LHCN-M2 (cell line): ENCODE measurements around the gene TXNRD1. TPM values are rescaled to one million over a fixed set of nuclear protein-coding genes. Genes with fewer than 3 reads are reported as not detected.
"Not testable (repeated sequence)": the region's sequence is repeated elsewhere in the genome, so short reads cannot be mapped to it uniquely, and the experiment has no call there.

Experiments
- DNase-seq: peaks from one replicate; pipeline ENCODE4 v3.0.0-alpha.2; 2012; ENCODE audit warnings: low read depth
- polyA plus RNA-seq: library from polyadenylated mRNA; unstranded; fragments of >200 nt; gene quantifications from one replicate; pipeline ENCODE4 v1.2.1, GENCODE V29; 2012; ENCODE audit warnings: missing spikeins
- total RNA-seq: library from RNA; depleted of rRNA; stranded (reverse); fragments of >200 nt; gene quantifications from 2 replicates; pipeline ENCODE4 v1.2.3, GENCODE V29; 2014; rRNA removed

Gene TXNRD1
- 98.7 and 120 TPM in 2 replicates for total RNA-seq
- polyA plus RNA-seq: 144 TPM

DNA sequence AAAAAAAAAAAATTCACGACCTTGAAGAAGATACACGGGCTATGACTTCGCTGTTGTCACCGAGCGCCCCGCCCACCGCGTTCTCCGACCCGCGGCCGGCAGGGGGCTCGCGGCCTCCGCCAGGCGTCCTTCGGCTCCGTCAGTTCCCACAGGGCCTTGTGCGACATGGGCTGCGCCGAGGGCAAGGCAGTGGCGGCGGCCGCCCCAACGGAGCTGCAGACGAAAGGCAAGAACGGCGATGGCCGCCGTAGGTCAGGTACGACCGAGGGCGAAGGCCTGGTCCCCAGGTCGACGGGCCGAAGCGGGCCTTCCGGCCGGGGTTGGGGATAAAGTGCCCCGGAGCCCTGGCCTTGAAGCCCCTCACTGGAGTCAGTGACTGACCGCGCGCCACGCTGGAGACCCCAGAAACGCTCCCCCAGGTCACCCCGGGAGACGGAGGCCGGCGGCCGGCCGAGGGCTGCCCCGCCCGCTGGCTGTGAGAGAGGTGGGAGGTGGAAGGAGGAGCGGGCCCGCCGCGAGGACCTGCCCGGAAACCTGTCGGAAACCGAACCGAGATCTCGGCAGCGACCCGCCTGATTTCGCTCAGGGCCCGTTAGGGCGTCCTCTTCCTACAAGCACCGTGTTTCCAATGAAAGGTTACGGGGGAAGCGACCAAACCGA, at the start of gene TXNRD1:
Gene TXNRD1 (plus strand): TSS at position 142 of the 660 bp plus-strand sequence. CDS start 24 bp downstream, at position 166.
- DNase-seq: peak; percentile 62

DNA sequence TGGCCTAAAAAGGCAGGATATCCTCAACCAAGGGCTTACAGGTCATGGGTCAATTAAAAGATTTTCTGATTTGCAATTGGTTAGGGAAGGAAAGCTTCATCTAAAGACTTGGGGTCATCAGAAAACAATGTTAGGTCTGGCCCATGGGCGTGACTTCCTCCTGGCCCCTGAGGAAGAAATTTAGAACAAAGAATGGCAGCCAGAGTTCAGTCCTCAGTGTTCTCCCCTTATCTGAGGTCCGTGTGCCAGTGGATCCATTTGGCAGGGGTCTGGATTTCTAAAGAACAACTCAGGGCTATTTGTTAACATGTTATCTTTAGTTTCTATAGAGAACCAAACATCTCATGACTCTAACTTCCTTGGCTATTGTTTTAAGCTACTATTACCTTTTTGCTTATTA, 49.8 kb upstream of the TXNRD1 start:
- DNase-seq: no peak

DNA sequence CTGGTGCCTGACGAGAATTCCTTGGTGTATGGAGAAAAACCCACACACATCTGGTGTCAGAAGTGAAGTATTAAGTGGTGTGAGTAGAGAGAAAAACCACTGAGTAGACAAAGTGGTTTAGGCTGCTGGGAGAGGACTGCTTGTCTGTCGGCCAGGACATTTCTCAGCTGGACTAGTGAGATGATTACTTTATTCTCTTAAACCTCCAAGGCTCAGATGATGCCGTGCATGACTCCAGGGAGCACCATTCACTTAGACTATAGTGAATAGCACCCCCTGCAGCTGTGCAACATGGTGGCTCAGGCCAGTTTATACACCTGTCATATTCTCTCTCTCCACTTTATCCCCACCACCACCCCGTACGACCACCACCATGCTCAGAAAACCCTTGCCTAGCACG, 49.1 kb upstream of the TXNRD1 start:
- no peak for DNase-seq

DNA sequence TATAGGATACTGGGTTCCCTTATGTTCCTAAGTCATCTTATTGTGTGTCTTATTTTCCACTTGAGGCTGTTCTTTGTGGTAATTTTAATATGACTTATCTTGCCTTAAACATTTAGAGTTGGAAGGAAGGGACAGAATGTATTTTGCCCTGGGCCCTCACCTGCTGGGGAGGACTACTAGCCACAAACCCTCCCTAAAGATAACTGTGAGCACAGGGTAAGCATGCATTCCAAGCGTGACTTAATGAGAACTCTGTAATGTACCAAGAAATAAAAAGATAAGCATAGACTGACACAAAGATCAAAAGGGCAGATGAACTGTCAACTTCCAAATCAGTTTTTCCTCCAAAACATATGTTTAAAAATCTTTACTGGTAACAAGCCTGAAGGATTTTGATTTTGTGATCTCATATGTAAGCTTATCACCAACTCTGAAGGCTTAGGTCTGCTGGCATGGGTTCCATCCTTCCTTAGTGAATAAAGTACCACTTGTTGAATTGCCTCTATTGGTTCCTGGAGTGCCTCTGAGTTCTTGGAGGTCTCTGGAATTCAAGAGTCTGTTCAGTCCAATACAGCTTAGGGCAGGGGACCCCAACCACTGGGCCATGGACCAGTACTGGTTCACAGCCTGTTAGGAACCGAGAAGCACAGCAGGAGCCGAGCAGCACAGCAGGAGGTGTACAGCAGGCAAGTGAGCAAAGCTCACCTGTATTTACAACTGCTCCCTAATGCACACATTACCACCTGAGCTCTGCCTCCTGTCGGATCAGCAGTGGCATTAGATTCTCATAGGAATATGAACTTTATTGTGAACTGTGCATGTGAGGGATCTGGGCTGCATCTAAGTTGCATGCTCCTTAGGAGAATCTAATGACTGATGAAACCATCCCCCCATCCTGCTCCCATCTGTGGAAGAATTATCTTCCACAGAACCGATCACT, 47.8 kb upstream of the TXNRD1 start:
- DNase-seq: no peak

DNA sequence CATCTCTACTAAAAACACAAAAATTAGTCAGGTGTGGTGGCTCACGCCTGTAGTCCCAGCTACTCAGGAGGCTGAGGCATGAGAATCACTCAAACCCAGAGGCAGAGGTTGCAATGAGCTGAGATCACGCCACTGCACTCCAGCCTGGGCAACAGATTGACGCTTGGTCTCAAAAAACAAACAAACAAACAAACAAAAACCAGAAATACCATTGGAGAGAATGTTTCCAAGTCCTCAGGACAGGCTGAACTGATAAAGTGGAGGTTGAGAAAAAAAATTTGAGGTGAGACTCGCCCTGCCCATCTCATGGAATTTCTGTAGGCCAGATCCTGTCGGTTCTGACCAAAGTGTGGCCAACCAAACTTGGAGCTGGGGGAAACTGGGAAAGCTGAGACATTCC, 47.0 kb upstream of the TXNRD1 start:
- no peak for DNase-seq

DNA sequence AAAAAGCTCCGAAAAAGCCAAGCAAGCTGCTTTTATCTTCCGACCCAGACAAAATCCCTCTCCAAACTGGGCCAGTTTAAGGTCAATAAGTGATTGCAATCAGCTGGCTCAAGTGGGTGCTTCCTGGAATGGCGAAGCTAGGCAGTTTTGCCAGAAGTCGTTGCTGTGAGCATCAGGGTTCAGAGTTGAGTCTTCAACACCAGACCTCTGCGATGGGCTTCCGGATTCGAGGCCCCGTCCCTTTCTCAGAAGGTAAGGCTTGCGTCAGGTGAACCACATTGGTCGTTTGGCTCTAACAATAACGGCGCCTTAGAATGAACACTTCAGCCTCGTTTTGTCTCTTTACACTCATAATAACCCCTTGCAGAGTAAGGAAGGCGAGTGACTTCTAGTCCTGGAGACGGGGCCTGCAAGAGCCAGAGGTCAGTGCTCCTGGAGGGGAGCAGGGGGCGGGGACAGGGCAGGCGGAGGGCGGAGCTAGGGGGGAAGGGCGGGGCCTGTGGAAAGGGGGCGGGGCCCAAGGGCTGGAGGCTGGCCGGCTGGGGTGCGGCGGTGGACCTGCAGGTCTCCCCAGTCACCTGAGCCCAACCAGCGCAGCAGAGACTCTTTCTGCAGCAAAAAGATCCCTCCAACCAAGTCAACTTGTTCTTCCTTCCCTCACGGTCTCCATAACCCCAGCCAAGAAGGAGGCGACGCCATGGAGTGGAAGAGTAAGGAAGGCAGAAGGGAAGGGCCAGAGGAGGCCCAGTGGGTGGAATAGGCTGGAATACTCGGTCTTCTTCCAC, 43.6 kb upstream of the TXNRD1 start:
- DNase-seq: no peak

DNA sequence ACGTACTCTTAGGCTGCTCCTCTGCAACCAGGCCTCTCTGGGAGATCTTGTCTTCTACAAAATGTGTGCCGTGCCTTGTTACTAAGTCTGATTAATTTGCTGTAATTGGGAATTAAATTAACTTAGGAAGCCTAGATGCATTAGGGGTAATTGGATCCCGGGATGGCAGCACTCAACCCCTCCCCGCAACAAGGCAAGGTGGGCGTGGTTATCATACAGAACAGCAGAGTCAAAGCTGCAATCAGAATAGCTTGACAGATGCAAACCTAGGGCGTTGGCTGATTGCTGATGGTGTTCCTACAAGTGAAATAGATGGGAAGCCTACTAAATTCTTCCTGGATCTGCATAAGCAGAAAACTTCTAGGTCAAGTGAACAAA, 43.0 kb upstream of the TXNRD1 start:
- DNase-seq: no peak

DNA sequence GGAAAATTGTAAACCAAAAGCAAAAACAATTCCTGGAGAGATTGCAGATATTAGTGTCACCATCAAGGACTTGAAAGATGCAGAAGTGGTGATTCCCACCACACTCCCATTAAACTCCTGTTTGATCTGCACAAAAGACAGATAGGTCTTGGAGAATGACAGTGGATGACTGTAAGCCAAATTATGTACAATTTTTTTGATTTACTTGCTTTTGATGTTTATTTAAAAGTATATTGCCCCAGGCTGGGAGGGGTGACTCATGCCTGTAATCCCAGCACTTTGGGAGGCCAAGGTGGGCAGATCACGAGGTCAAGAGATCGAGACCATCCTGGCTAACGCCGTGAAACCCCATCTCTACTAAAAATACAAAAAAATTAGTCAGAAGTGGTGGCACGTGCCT, 41.8 kb upstream of the TXNRD1 start:
- not testable (repeated sequence) for DNase-seq

DNA sequence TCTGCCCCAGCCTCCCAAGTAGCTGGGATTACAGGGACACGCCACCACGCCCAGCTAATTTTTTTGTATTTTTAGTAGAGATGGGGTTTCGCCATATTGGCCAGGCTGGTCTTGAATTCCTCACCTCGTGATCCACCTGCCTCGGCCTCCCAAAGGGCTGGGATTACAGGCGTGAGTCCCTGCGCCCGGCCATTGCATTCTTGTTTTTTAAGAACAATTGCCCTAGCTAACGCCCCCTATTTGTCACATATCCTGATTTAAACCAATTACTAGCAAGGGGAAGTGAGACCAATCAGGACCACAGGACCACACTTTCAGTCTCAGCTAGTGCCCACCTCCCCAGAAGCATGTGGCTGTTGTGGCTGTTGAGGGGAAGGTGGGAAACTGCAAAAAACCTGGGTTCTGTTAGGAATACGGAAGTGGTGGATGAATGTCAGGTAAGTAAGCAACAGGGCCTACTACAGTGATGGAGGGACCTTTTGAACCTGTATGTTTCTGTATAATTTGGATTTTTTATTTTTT, 39.8 kb upstream of the TXNRD1 start:
- DNase-seq: no peak

DNA sequence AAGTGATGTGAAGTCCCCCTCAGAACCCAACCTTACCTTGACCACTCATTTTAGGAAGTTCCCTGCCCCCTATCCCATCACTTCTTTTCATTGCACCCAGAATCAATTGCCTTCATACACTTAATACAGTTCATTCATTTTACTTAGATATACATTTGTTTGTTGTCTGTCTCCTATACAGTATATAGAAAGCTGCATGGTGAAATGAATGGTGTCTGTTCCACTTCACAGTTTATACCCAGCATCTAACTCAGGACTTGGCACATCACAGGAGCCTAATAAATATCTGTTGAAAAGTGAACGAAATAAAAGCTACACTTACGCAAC, 38.3 kb upstream of the TXNRD1 start:
- DNase-seq: no peak

DNA sequence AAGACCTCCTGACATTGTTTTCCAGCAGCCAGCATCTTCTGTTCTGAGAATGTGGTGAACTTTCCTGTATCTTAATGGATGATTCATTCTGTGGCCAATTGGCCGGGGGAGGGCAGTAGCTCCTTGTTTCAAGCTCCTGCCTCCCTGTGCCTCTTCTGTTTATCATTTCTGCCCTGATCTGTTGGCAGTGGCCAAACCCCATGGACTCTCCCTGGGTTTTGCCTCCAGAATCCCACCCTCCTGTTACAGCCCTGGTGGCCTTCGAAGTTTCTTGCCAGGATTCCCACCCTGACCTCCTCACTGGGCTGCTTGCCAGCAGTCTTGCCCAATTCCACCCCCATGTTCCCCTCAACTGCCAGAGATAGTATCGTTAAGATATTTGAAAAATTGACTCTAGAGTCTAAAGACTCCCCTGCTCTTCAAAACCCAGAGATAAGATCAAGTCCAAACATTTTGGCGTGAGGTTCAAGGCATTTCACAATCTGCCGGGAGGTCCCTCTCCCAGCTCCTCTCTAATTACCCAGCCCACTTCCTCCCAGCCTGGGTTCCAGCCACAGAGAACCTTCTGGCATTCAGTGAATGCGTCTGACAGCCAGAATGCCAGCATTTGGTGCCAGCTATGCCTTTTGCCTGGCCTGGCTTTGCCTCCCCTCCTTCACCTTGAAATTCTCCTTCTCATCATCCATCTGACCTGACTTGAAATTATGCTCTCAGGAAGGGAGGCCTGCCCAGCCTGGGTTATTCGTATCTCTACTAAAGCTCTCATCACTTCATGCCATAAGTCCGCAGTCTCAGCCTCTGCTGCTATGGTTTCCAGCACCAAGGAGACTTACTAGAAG, 37.7 kb upstream of the TXNRD1 start:
- peak; percentile 90 for DNase-seq

DNA sequence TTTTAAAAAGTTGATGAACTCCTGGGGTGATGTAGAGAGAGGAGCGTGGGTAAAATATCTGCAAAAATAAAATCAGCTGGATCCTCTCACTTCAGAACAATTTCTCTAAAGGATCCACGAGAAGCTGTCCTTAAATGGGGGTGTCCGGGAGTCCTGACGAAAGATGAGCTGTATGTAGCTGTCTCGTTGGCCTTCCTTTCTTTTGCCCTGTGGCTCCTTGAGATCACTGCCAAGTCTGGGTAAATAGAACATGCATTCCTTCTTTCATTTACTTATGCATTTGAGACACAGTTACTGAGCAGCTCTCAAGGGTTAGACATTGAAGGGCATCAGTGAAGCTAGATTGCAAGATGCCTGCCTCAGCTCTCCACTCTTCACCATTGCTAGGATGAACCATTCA, 35.2 kb upstream of the TXNRD1 start:
- no peak for DNase-seq

DNA sequence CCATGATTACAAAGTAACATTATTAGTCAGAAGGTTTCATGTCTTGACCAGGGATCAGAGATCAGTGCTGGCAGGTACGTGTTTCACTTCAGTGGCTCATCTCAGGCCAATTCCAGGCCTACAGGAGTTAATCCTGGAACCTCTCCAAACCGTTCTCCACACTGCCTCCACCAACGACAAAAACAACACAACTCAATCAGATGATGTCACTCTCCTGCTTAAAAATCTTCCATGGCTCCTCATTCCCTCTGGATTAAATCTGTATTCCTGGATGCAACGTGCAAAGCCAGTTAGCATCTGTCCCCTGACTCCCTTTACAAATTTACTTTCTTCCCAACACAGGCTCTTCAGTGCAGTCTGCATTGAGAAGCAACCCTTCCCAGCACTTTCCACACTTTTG, 34.3 kb upstream of the TXNRD1 start:
- no peak for DNase-seq

DNA sequence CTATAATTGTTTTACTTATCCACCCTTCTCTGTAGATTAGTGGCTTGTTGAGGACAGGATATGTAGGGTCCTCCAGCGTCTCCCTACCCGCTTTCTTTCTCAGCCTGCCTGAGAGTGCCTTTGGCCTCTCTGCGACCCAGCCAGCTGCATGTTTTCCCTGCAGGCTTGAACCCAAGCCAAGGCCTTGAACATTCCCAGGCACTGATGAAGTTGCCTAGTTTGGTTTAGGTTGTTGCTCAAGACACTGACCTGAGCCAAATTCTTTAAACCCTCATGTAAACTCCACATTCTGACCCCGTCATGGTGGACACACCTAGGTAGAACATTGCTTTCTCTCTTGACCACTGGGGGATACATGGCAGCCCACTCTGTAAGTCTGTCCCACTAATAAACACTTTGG, 33.4 kb upstream of the TXNRD1 start:
- peak; percentile 35 for DNase-seq

DNA sequence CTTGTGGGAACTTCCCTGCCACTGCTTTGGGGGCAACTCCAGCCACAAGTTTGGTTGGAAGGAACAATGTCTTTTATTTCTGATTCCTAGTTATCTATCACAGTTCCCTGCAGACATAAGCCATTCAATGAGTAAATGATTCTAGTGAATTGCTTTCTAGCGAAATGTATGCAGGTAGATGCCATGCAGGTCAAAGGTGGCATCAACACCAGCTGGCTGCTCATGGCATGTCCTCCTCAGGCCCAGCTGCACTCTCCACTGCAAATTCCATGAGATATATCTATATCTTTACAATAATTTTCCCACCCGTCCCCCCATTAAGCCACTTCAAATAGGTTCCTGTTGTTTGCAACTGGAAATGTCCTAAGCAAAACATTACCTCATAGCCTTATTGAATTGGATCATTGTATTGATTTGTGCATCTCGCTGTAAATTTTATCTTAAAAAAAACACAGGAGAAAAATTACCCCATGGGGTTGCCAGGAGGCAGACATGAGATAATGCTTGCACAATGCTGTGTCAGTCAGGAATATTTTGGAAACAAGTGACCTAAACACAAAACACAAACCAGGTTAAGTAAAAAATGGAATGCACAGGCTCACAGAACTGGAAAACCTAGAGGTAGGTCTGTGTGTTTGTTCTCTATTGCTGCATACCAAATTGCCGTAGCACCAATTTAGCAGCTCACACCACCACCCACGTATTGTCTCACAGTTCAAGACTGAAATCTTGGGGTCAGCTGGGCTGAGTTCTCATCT, 32.8 kb upstream of the TXNRD1 start:
- no peak for DNase-seq

DNA sequence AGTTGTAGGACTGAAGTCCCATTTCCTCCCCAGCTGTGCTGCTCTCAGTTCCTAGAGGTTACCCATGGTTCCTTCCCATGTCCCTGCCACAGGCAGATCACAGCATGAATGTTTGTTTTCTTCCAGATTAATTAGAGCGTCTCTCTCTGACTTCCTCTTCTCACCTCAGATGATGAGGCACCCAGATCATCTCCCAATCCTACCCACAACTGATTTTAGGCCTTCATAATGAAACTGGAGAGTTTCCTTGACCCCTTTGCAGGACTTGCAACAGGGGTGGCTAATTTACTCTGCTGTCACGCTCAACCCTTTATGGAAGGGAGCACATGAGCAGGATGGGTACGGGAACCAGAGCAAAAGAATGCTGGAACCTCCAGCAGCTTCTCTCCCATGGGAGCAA, 32.1 kb upstream of the TXNRD1 start:
- no peak for DNase-seq

DNA sequence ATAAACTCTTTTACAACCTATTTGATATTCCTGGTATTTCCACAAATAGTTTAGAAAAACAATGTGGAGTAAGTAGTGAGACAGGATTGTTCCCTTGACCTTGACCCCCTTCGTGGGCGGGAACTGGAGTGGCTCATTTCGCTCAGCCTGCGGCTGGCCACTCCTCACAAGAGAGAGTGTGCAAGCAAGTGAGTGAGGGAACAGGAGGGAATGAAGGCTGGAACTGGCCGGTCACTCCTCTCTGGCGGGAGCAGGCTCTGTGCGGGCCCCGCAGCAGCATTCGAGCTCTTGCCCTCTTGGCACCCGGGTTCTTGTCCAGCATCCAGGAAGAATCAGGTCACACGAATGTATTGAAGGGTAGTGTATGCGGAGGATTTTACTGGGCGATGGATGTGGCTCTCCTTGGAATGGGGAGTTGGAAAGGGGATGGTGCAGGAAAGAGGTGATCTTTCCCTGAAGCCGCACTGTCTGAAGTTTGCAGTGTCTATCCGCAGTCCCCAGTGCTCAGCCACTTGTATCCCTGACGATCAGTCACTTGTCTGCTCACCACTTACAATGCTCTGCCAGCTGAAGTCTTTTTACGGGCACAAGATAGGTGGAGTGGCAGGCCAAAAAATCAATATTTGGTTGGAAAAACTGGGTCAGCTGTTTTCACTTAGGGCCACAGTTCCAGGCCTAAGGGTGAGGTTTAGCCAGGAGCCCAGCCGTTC, 28.0 kb upstream of the TXNRD1 start:
- no peak for DNase-seq

DNA sequence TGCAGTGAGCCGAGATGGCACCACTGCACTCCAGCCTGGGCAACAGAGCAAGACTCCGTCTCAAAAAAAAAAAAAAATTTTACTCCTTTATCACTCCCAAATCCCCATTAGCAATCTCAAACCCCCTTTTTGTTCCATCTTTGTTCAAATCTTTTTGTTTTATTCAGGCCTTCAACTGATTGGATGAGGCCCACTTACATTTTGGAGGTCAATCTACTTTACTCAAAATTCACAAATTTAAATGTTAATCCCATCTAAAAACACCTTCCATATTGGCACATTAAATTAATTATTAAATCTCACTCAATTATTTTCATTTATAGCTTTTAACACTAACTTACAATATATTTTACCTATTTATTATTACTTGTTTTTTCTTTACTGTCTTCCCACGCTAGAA, 27.0 kb upstream of the TXNRD1 start:
- DNase-seq: no peak

DNA sequence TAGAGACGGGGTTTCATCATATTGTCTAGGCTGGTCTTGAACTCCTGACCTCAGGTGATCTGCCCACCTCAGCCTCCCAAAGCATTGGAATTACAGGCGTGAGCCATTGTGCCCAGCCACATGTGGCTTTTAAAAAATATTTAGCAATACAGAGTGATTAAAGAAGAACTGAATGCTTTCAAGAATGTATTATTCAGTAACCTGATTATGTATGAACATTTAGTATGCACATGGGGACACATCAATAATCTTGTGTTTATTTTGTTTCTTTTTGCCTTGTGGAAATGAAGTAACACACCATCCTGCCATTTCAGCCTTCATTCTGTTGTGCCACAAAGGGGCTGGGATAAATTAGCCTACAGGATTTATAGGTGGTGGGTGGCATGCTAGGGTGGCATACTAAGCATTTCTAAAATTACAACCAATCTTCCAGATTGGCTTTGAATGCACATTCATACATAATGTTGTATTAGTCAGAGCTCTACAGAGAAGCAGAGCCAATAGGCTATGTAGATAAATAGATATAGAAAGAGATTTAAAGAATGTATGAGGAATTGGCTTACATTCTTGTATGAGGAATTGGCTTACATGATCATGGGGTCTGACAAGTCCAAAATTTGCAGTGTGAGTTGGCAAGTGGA, 25.5 kb upstream of the TXNRD1 start:
- no peak for DNase-seq
